Activated B cell treated with CpG ODN at 0.5 μM for 24 hours (primary cell): Measurements from ENCODE around the gene CHEK2. TPM values are rescaled to one million over a fixed set of nuclear protein-coding genes. Genes with fewer than 3 reads are reported as not detected.

Source experiments
- ATAC-seq: fragments of 200-7000 bp; cut with Tn5 transposase; one replicate; pipeline ENCODE4 v1.10.0; 2021; ENCODE audit warnings: low read depth, mild to moderate bottlenecking, moderate library complexity
- CTCF ChIA-PET: fragments of 350-600 bp; sonication (Branson Sonifier 250); formaldehyde crosslinking; loops from one replicate; lab custom pipeline; 2021; ENCODE audit warnings: antibody characterized with exemption; lab: Charles Lee
- POLR2A ChIA-PET: fragments of 350-600 bp; sonication (Branson Sonifier 250); formaldehyde crosslinking; loops from one replicate; lab custom pipeline; 2021; ENCODE audit warnings: antibody characterized with exemption; lab: Charles Lee
- DNase-seq: peaks from one replicate; pipeline ENCODE4 v3.0.0; 2022
- H3K27ac Mint-ChIP-seq: one replicate; pipeline ENCODE4 v1.8.0; 2020; ENCODE audit warnings: mixed read lengths
- H3K27me3 Mint-ChIP-seq: one replicate; pipeline ENCODE4 v1.8.0; 2021; ENCODE audit warnings: mixed read lengths
- H3K36me3 Mint-ChIP-seq: one replicate; pipeline ENCODE4 v1.8.0; 2021; ENCODE audit warnings: low read depth, mixed read lengths
- H3K4me1 Mint-ChIP-seq: one replicate; pipeline ENCODE4 v1.8.0; 2021; ENCODE audit warnings: mixed read lengths
- H3K4me3 Mint-ChIP-seq: one replicate; pipeline ENCODE4 v1.8.0; 2020; ENCODE audit warnings: mild to moderate bottlenecking, mixed read lengths
- H3K9me3 Mint-ChIP-seq: one replicate; pipeline ENCODE4 v1.8.0; 2020; ENCODE audit warnings: mixed read lengths
- CTCF ChIP-seq: fragments of 200-600 bp; IDR thresholded peaks from one replicate; pipeline ENCODE4 v1.8.0; 2022; ENCODE audit warnings: antibody characterized with exemption, mild to moderate bottlenecking
- intact Hi-C: fragments of 100-400 bp; cut with micrococcal nuclease; formaldehyde crosslinking; loops from one replicate; pipeline ENCODE4 v1.15.1; 2024
- total RNA-seq: library from RNA; stranded (reverse); gene quantifications from 2 replicates; pipeline ENCODE4 v1.2.3, GENCODE V29; 2022

Gene CHEK2
- total RNA-seq, 1 donor from 2014 or later = 13.5 TPM

- peak within 1 kb of the TSS; percentile 91 for H3K27ac Mint-ChIP-seq
- peak within 1 kb of the TSS; percentile 91 for H3K4me3 Mint-ChIP-seq
- peak; percentile 87 for DNase-seq
- TF ChIP-seq CTCF = no peak
- peaks cover 34% of the 10 kb centered on the region for H3K36me3 Mint-ChIP-seq
- no peaks in the 10 kb centered on the region for H3K27me3 Mint-ChIP-seq
- peak; percentile 91 for ATAC-seq
- peaks cover 1% of the 10 kb centered on the region for H3K9me3 Mint-ChIP-seq
- ChIA-PET CTCF (interaction anchor here (0.6 to 2.4 kb wide), 5 partner anchors 28 to 268 kb away, joined by 3 to 8 read pairs (median 3); partner anchors contain the start of genes CHEK2 and HSCB), POLR2A (interaction anchor here (0.6 to 2.9 kb wide), 8 partner anchors 11 to 97 kb away, joined by 3 to 41 read pairs (median 7); partner anchors contain the start of genes CHEK2, HSCB and XBP1)
- intact Hi-C loops = loop anchor here (1.0 to 2.0 kb wide), 7 partner anchors 18 to 110 kb away; partner anchors contain the start of genes HSCB, TTC28 and ZNRF3
- H3K4me1 Mint-ChIP-seq = peaks cover 28% of the 10 kb centered on the region
These were observed 31.2 kb upstream of the CHEK2 start, which contains the start of gene CCDC117 for GRCh38 chr22:28772633-28773460. CCDC117 (plus strand) TSS chr22:28772695; CDS start chr22:28772850, 155 bp downstream.

GRCh38 chr22:28771195-28771791, 29.7 kb upstream of the CHEK2 start:
- no peak overlapping the region for H3K27ac Mint-ChIP-seq
- H3K4me3 Mint-ChIP-seq = no peak overlapping the region

GRCh38 chr22:28769394-28770085, 27.9 kb upstream of the CHEK2 start:
- intact Hi-C loops = no loop called here
- peaks cover 12% of the 10 kb centered on the region for H3K36me3 Mint-ChIP-seq
- CTCF ChIA-PET = no interaction called here
- ATAC-seq = no peak
- H3K4me1 Mint-ChIP-seq = peaks cover 16% of the 10 kb centered on the region
- POLR2A ChIA-PET = no interaction called here
- no peak for DNase-seq
- H3K9me3 Mint-ChIP-seq = peaks cover 1% of the 10 kb centered on the region
- no peaks in the 10 kb centered on the region for H3K27me3 Mint-ChIP-seq
- TF ChIP-seq CTCF = no peak
- H3K4me3 Mint-ChIP-seq = no peak overlapping the region
- H3K27ac Mint-ChIP-seq = no peak overlapping the region

More at GRCh38 chr22:28771195-28771791, 29.7 kb upstream of the CHEK2 start:
- intact Hi-C loops = no loop called here
- ChIA-PET CTCF (no interaction called here), POLR2A (interaction anchor here (2.9 kb wide), 1 partner anchor 28 kb away, joined by 41 read pairs; the partner anchor contains the start of gene XBP1)
- Mint-ChIP-seq H3K36me3 (peaks cover 26% of the 10 kb centered on the region), H3K27me3 (no peaks in the 10 kb centered on the region), H3K4me1 (peaks cover 28% of the 10 kb centered on the region), H3K9me3 (peaks cover 1% of the 10 kb centered on the region)
- no peak for DNase-seq
- no peak for TF ChIP-seq CTCF
- no peak for ATAC-seq

GRCh38 chr22:28768701-28769393, 27.2 kb upstream of the CHEK2 start:
- intact Hi-C loops = no loop called here
- ATAC-seq (no peak), DNase-seq (no peak)
- no peak for TF ChIP-seq CTCF
- peaks cover 1% of the 10 kb centered on the region for H3K9me3 Mint-ChIP-seq
- no peaks in the 10 kb centered on the region for H3K27me3 Mint-ChIP-seq
- peaks cover 10% of the 10 kb centered on the region for H3K4me1 Mint-ChIP-seq
- H3K36me3 Mint-ChIP-seq = peaks cover 9% of the 10 kb centered on the region
- H3K27ac Mint-ChIP-seq = no peak overlapping the region
- CTCF ChIA-PET = no interaction called here
- no peak overlapping the region for H3K4me3 Mint-ChIP-seq
- POLR2A ChIA-PET = no interaction called here
